Endothelial cell of umbilical vein (primary cell): ENCODE data around the gene PTPN13. TPM values are rescaled to one million over a fixed set of nuclear protein-coding genes. Genes with fewer than 3 reads are reported as not detected.

Source experiments
- BruUV-seq: library from RNA; stranded (reverse); fragments of 400-500 nt; replicated peaks from 2 replicates; lab custom pipeline; 2021; lab: Mats Ljungman, UMichigan
- CTCF ChIA-PET: fragments of 300-600, 350-600 bp; sonication (Branson Sonifier 250); formaldehyde crosslinking; loops from one replicate; lab custom pipeline; 2021; ENCODE audit warnings: antibody characterized with exemption, inconsistent platforms; lab: Charles Lee
- POLR2A ChIA-PET: fragments of 300-600, 350-600 bp; sonication (Branson Sonifier 250); formaldehyde crosslinking; loops from one replicate; lab custom pipeline; 2021; ENCODE audit warnings: antibody characterized with exemption, inconsistent platforms; lab: Charles Lee
- DNase-seq: peaks from one replicate; pipeline ENCODE4 v3.0.0-alpha.2; 2011; ENCODE audit warnings: low read depth, low spot score
- FAIRE-seq: peaks from 2 replicates; lab custom pipeline; 2011; peaks lifted over from hg19 to GRCh38; lab: Jason Lieb, UNC
- H2AFZ ChIP-seq: 2 replicates; pipeline ENCODE4 v1.6.0; 2012; ENCODE audit warnings: low read depth, low read length, control low read depth, inconsistent platforms
- H3K27ac ChIP-seq: 2 replicates; pipeline ENCODE4 v1.5.1; 2011; ENCODE audit warnings: low read depth, mild to moderate bottlenecking, control low read depth, low read length, moderate library complexity; ENCODE audit not compliant: insufficient read depth
- H3K27me3 ChIP-seq, 2 experiments: 2 replicates each; pipeline versions ENCODE4 v1.6.0 to v1.6.1; 2011; ENCODE audit warnings: low read length in 2 of 2, mixed read lengths in 1 of 2; ENCODE audit not compliant: control insufficient read depth in 2 of 2, insufficient read depth in 2 of 2
- H3K36me3 ChIP-seq, 2 experiments: 2 replicates in 1 of 2; 3 replicates in 1 of 2; pipeline ENCODE4 v1.5.1; 2011; ENCODE audit warnings: low read length in 2 of 2, mild to moderate bottlenecking in 1 of 2, moderate library complexity in 1 of 2; ENCODE audit not compliant: control insufficient read depth in 2 of 2, insufficient read depth in 2 of 2; ENCODE audit errors: extremely low read depth in 1 of 2
- H3K4me1 ChIP-seq: 3 replicates; pipeline ENCODE4 v1.5.1; 2011; ENCODE audit warnings: mild to moderate bottlenecking, low read length; ENCODE audit not compliant: control insufficient read depth, insufficient read depth; ENCODE audit errors: extremely low read depth
- H3K4me2 ChIP-seq: 2 replicates; pipeline ENCODE4 v1.6.1; 2011; ENCODE audit warnings: low read length, control low read depth, mixed read lengths; ENCODE audit not compliant: insufficient read depth
- H3K4me3 ChIP-seq, 3 experiments: fragments of 200-600 bp in 1 of 3; sonication (generic), shearing (Covaris generic) in 1 of 3; replicated peaks in 1 of 3; 2 replicates each; pipeline ENCODE4 v1.5.1; 2011 to 2016; ENCODE audit warnings: control low read depth in 3 of 3, low read length in 3 of 3, mild to moderate bottlenecking in 2 of 3, inconsistent platforms in 1 of 3, low read depth in 1 of 3, moderate library complexity in 1 of 3; ENCODE audit not compliant: insufficient read depth in 1 of 3
- H3K79me2 ChIP-seq: 2 replicates; pipeline ENCODE4 v1.6.0; 2012; ENCODE audit warnings: low read length, inconsistent platforms; ENCODE audit not compliant: control insufficient read depth, insufficient read depth
- H3K9ac ChIP-seq: replicated peaks from 2 replicates; pipeline ENCODE3; 2011; ENCODE audit warnings: low read length, control low read depth; ENCODE audit not compliant: insufficient read depth; ENCODE audit errors: extremely low read depth
- H3K9me1 ChIP-seq: replicated peaks from 3 replicates; pipeline ENCODE4 v1.6.0; 2011; ENCODE audit warnings: mild to moderate bottlenecking, low read length; ENCODE audit not compliant: control insufficient read depth, insufficient read depth; ENCODE audit errors: extremely low read depth
- H3K9me3 ChIP-seq: replicated peaks from 2 replicates; pipeline ENCODE4 v1.5.1; 2012; ENCODE audit warnings: low read length, inconsistent platforms; ENCODE audit not compliant: control insufficient read depth, insufficient read depth
- H4K20me1 ChIP-seq: replicated peaks from 2 replicates; pipeline ENCODE3; 2011; ENCODE audit warnings: mild to moderate bottlenecking, low read length; ENCODE audit not compliant: control insufficient read depth, insufficient read depth; ENCODE audit errors: extremely low read depth
- EZH2 ChIP-seq: IDR thresholded peaks from 2 replicates; pipeline ENCODE4 v1.6.1; 2012; ENCODE audit warnings: borderline replicate concordance, low read depth, mild to moderate bottlenecking, moderate library complexity, low read length, inconsistent platforms; ENCODE audit not compliant: severe bottlenecking
- GATA2 ChIP-seq: IDR thresholded peaks from 2 replicates; pipeline ENCODE4 v1.7.0; 2011; ENCODE audit warnings: low read depth, mild to moderate bottlenecking, moderate library complexity, mixed read lengths, low read length; ENCODE audit not compliant: insufficient read length, insufficient read depth
- JUN ChIP-seq: IDR thresholded peaks from 2 replicates; pipeline ENCODE4 v1.6.1; 2011; ENCODE audit warnings: borderline replicate concordance, low read depth; ENCODE audit not compliant: insufficient read length, insufficient read depth
- MYC ChIP-seq: IDR thresholded peaks from one replicate; pipeline ENCODE4 v1.6.1; 2011; ENCODE audit warnings: mild to moderate bottlenecking, low read depth, low read length
- POLR2A ChIP-seq: IDR thresholded peaks from 2 replicates; pipeline ENCODE4 v1.6.1; 2012; ENCODE audit warnings: low read depth, mild to moderate bottlenecking, control low read depth, low read length
- POLR2AphosphoS5 ChIP-seq: IDR thresholded peaks from 2 replicates; pipeline ENCODE4 v1.6.1; 2012; ENCODE audit warnings: low read depth, mild to moderate bottlenecking, control low read depth, low read length, moderate library complexity; ENCODE audit not compliant: insufficient read depth
- dilution Hi-C: fragments of 300-500 bp; cut with MboI; formaldehyde crosslinking; loops from one replicate; pipeline ENCODE4 v1.15.0; 2019; ENCODE audit warnings: low sequenced_read_pairs; ENCODE audit not compliant: extremely low pct_ligation_motif_present
- intact Hi-C: fragments of 100-400 bp; cut with micrococcal nuclease; formaldehyde crosslinking; loops from one replicate; pipeline ENCODE4 v1.10.0; 2022
- polyA plus RNA-seq, 4 experiments: library from polyadenylated mRNA; depleted of rRNA in 3 of 4; stranded (reverse) in 3 of 4; unstranded in 1 of 4; fragments of >200 nt; gene quantifications; 2 replicates each; pipeline versions ENCODE4 v1.2.1 to v1.2.3, GENCODE V29; 2011 to 2012; ENCODE audit warnings: missing spikeins in 1 of 4
- total RNA-seq: library from RNA; stranded (reverse); gene quantifications from 2 replicates; pipeline ENCODE4 v1.2.3, GENCODE V29; 2021
- TF ChIP-seq, protein P1 (sequence below): IDR thresholded peaks from 2 replicates; pipeline ENCODE4 v1.6.1; 2011; ENCODE audit not compliant: insufficient read depth, insufficient read length
- TF ChIP-seq, protein P2 (sequence below), 2 donors: IDR thresholded peaks; 1 replicate in 1 of 2; 2 replicates in 1 of 2; pipeline ENCODE4 v1.5.1; 2011; ENCODE audit warnings: low read length in 2 of 2, mild to moderate bottlenecking in 2 of 2, moderate library complexity in 2 of 2, control low read depth in 1 of 2, inconsistent platforms in 1 of 2, low read depth in 1 of 2; ENCODE audit not compliant: insufficient read depth in 1 of 2; ENCODE audit errors: extremely low read depth in 1 of 2

The PTPN13 gene
- total and polyA plus RNA-seq, 2 donors (not counting 3 experiments of a cell fraction or from before 2014, with no cell fraction given) = 0.69 to 2.9 TPM

DNA sequence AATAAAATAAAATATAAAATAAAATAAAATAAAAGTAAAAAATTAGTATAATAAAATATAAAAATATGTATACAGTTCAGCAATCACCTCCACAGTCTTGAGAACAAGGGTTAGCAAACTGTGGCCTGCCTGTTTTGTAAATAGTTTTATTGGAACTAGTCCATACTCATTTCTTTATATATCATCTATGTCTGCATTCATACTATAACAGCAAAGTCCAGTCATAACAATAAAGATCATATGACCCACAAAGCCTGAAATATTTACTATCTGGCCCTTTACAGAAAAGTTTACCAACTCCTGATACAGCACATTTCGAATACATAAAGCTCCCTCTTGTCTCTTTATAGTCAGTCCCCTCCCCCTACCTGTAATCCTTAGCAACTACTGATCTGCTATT, 143.1 kb downstream of the PTPN13 start:
- H3K4me1 ChIP-seq = no peaks in the 10 kb centered on the region
- H3K27ac ChIP-seq = no peak overlapping the region
- H3K4me3 ChIP-seq = no peak overlapping the region
- ChIA-PET CTCF (no interaction called here), POLR2A (no interaction called here)
- H3K27me3 ChIP-seq = no peaks in the 10 kb centered on the region
- H3K36me3 ChIP-seq = no peaks in the 10 kb centered on the region
- no TSS peak for BruUV-seq
- no peak for FAIRE-seq
- TF ChIP-seq POLR2A = no peak
- TF ChIP-seq POLR2AphosphoS5 = no peak
- TF ChIP-seq, protein P1, sequence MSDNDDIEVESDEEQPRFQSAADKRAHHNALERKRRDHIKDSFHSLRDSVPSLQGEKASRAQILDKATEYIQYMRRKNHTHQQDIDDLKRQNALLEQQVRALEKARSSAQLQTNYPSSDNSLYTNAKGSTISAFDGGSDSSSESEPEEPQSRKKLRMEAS = no peak
- no peak for TF ChIP-seq JUN
- no peak for TF ChIP-seq GATA2
- TF ChIP-seq EZH2 = no peak
- H3K9ac ChIP-seq = no peak overlapping the region
- no peak overlapping the region for H2AFZ ChIP-seq
- intact Hi-C loops (no loop called here), dilution Hi-C loops (no loop called here)
- H4K20me1 ChIP-seq = no peaks in the 10 kb centered on the region
- H3K9me1 ChIP-seq = no peaks in the 10 kb centered on the region
- no peak overlapping the region for H3K4me2 ChIP-seq
- H3K79me2 ChIP-seq = no peaks in the 10 kb centered on the region
- no peak for DNase-seq
- no peaks in the 10 kb centered on the region for H3K9me3 ChIP-seq

DNA sequence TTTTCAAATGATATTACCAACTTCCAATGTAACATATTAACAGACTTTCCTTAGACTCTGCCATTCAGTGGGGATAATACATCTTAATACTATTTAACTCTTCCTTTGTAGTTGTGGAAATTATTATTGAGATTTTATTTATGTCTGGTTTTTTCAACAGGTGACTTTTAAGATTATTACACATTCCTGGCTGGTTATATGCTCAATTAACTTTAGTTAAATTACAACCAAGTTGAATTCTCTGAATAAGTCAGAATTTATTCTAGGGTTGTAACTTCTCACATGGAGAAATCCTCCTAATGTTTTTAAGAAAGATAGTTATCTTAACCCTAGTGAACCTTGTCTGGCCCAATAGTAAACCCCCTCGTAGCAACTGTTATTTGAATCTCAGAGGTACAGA, 147.7 kb downstream of the PTPN13 start:
- CTCF ChIA-PET = no interaction called here
- H3K9ac ChIP-seq = no peak overlapping the region
- DNase-seq (no peak), FAIRE-seq (no peak)
- intact Hi-C loops = no loop called here
- H3K27me3 ChIP-seq = no peaks in the 10 kb centered on the region
- TF ChIP-seq, protein P1 = no peak
- no peak for TF ChIP-seq EZH2
- no peak for TF ChIP-seq POLR2A
- TF ChIP-seq, protein P2, sequence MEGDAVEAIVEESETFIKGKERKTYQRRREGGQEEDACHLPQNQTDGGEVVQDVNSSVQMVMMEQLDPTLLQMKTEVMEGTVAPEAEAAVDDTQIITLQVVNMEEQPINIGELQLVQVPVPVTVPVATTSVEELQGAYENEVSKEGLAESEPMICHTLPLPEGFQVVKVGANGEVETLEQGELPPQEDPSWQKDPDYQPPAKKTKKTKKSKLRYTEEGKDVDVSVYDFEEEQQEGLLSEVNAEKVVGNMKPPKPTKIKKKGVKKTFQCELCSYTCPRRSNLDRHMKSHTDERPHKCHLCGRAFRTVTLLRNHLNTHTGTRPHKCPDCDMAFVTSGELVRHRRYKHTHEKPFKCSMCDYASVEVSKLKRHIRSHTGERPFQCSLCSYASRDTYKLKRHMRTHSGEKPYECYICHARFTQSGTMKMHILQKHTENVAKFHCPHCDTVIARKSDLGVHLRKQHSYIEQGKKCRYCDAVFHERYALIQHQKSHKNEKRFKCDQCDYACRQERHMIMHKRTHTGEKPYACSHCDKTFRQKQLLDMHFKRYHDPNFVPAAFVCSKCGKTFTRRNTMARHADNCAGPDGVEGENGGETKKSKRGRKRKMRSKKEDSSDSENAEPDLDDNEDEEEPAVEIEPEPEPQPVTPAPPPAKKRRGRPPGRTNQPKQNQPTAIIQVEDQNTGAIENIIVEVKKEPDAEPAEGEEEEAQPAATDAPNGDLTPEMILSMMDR (IDR thresholded peaks at IDR 0.05; ENCODE audit: extremely low read depth in 1 of 2, insufficient read depth in 1 of 2, low read depth in 1 of 2, low read length in 2 of 2) = no peak
- no peak for TF ChIP-seq JUN
- no peak for TF ChIP-seq MYC
- no TSS peak for BruUV-seq
- no peak overlapping the region for H2AFZ ChIP-seq
- H3K27ac ChIP-seq = no peak overlapping the region
- no peak overlapping the region for H3K4me3 ChIP-seq
- H4K20me1 ChIP-seq = no peaks in the 10 kb centered on the region
- H3K9me3 ChIP-seq = no peaks in the 10 kb centered on the region
- POLR2A ChIA-PET = no interaction called here
- no peaks in the 10 kb centered on the region for H3K9me1 ChIP-seq
- dilution Hi-C loops = no loop called here
- H3K79me2 ChIP-seq = no peaks in the 10 kb centered on the region
- no peaks in the 10 kb centered on the region for H3K36me3 ChIP-seq
- no peak overlapping the region for H3K4me2 ChIP-seq
- no peaks in the 10 kb centered on the region for H3K4me1 ChIP-seq
